ENCODE data around the gene PRR20B. TPM values are rescaled to one million over a fixed set of nuclear protein-coding genes. Genes with fewer than 3 reads are reported as not detected.

Gene PRR20B
- total RNA-seq, 2 donors from 2014 or later = not detected

Other genes starting within 250 kb of the PRR20B start
- not detected for gene PRR20A, start 6.6 kb upstream of the PRR20B start, total RNA-seq
- gene PRR20C, start 6.6 kb downstream of the PRR20B start, total RNA-seq = not detected
- not detected for gene PRR20D, start 13.1 kb downstream of the PRR20B start, total RNA-seq
- not detected for gene PRR20E, start 19.7 kb downstream of the PRR20B start, total RNA-seq

Data from activated T-helper 17 cell treated with anti-CD3 and anti-CD28 coated beads, Interleukin-2, amount 50 U/mL, for 72 hours (primary cell).